Measurements from ENCODE around the gene JPH4. TPM values are rescaled to one million over a fixed set of nuclear protein-coding genes. Genes with fewer than 3 reads are reported as not detected.
"Not testable (repeated sequence)": the region's sequence is repeated elsewhere in the genome, so short reads cannot be mapped to it uniquely, and the experiment has no call there.

JPH4 gene
- total RNA-seq, 1 donor from 2014 or later, result 6.2 TPM

GRCh38 chr14:23612354-23612732 lies 33.8 kb upstream of the JPH4 start:
- peak overlapping the region; percentile 45 for H3K27ac ChIP-seq
- H3K9me3 ChIP-seq, result no peaks in the 10 kb centered on the region
- DNase-seq, result no peak
- TF ChIP-seq CTCF (IDR thresholded peaks at IDR 0.05), result no peak
- H3K4me3 ChIP-seq, result peak overlapping the region; percentile 28
- no peaks in the 10 kb centered on the region for H3K27me3 ChIP-seq
- intact Hi-C loops (cut with DNase I), result no loop called here
- ATAC-seq, result peak; percentile 76
- H3K4me1 ChIP-seq, result no peaks in the 10 kb centered on the region
- no peaks in the 10 kb centered on the region for H3K36me3 ChIP-seq

DNA sequence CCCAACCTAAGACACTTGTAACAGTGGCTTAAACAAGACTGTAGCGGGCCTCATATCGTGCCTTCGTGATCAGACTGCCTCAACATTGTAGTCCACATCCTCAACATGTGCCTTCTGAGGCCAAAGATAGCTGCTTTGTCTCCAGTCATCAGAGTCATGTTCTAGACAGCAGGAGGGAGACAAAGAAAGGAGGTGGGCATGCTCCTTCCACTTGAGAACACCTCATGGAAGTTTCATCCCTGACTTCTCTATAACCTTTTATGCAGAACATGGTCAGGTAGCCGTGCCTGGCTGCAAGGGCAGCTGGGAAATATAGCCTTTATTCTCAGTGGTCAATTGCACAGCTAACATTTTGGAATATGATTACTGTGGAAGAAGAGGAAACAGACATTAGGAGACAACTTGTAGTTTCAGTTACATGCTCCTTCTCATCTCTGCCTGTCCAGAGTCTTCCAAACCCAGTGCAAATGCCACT lies 32.3 kb upstream of the JPH4 start:
- no peaks in the 10 kb centered on the region for H3K27me3 ChIP-seq
- no peak for DNase-seq
- no peak overlapping the region for H3K4me3 ChIP-seq
- peak overlapping the region; percentile 45 for H3K27ac ChIP-seq
- H3K4me1 ChIP-seq, result no peaks in the 10 kb centered on the region
- H3K36me3 ChIP-seq, result no peaks in the 10 kb centered on the region
- H3K9me3 ChIP-seq, result no peaks in the 10 kb centered on the region
- intact Hi-C loops (cut with DNase I), result no loop called here
- TF ChIP-seq CTCF (IDR thresholded peaks at IDR 0.05), result no peak
- ATAC-seq, result no peak

GRCh38 chr14:23610090-23610814 lies 31.7 kb upstream of the JPH4 start:
- no peaks in the 10 kb centered on the region for H3K4me1 ChIP-seq
- peak overlapping the region; percentile 45 for H3K27ac ChIP-seq
- no peak for TF ChIP-seq CTCF (IDR thresholded peaks at IDR 0.05)
- ATAC-seq (no peak), DNase-seq (no peak)
- H3K36me3 ChIP-seq, result no peaks in the 10 kb centered on the region
- no peak overlapping the region for H3K4me3 ChIP-seq
- H3K27me3 ChIP-seq, result no peaks in the 10 kb centered on the region
- H3K9me3 ChIP-seq, result no peaks in the 10 kb centered on the region
- intact Hi-C loops (cut with DNase I), result no loop called here

DNA sequence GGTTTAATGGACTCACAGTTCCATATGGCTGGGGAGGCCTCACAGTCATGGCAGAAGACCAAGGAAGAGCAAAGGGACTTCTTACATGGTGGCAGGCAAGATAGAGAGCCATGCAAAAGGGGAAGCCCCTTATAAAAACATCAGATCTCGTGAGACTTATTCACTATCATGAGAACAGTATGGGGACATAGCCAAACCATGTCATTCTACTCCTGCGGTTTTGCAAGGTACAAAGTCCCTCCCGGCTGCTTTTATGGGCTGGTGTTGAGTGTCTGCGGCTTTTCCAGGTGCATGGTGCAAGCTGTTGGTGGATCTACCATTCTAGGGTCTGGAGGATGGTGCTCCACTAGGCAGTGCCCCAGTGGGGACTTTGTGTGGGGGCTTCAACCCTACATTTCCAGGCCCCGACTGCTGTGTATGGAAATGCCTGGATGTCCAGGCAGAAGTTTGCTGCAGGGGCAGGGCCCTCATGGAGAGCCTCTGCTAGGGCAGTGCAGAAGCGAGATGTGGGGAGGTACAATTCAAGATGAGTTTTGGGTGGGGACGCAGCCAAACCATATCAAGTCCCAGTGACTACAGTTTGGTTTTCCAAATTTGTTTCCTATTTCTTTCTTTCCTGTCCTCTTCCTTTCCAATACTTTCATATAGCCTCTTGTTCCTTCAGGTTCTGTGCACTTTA lies 31.0 kb upstream of the JPH4 start:
- H3K4me3 ChIP-seq; ATAC-seq; H3K27me3 ChIP-seq; intact Hi-C loops (cut with DNase I); H3K36me3 ChIP-seq; H3K9me3 ChIP-seq; DNase-seq; H3K4me1 ChIP-seq: not testable (repeated sequence)
- peak overlapping the region; percentile 45 for H3K27ac ChIP-seq

- ATAC-seq (no peak), DNase-seq (no peak)
- Histone ChIP-seq H3K36me3 (no peaks in the 10 kb centered on the region), H3K4me3 (no peak overlapping the region), H3K27ac (no peak overlapping the region), H3K27me3 (no peaks in the 10 kb centered on the region), H3K9me3 (no peaks in the 10 kb centered on the region), H3K4me1 (no peaks in the 10 kb centered on the region)
- intact Hi-C loops (cut with DNase I), result no loop called here
- no peak for TF ChIP-seq CTCF (IDR thresholded peaks at IDR 0.05)
Observed at GRCh38 chr14:23609001-23609400, 30.4 kb upstream of the JPH4 start.

DNA sequence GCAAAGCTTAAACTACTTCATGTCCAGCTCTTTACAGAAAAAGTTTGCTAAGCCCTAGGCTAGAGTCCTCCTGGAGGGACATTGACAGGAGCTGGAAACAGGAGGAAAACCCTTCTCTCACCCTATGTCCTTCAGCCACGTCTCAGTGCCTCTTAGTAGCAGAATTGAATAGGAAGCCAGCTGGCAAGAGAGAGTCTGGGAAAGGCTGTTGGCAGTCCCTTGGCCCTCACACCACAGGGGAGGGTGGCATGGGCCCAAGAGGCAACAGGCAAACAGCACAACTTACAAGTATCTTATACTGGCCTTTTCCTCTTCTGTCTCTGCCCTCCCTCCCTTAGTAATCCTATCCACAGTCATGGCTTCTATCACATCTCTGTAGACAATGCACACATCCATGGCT lies 29.9 kb upstream of the JPH4 start:
- ATAC-seq, result no peak
- intact Hi-C loops (cut with DNase I), result no loop called here
- DNase-seq, result no peak

More for the DNA sequence above, 29.9 kb upstream of the JPH4 start:
- Histone ChIP-seq H3K4me3 (no peak overlapping the region), H3K27ac (no peak overlapping the region), H3K36me3 (no peaks in the 10 kb centered on the region), H3K4me1 (no peaks in the 10 kb centered on the region), H3K27me3 (no peaks in the 10 kb centered on the region), H3K9me3 (no peaks in the 10 kb centered on the region)
- TF ChIP-seq CTCF (IDR thresholded peaks at IDR 0.05), result no peak
